ENCODE data around the gene COPG1.

GRCh38 chr3:129317848-129318247 is 68.4 kb downstream of the COPG1 start:
- TF ChIP-seq CTCF (IDR thresholded peaks at IDR 0.05) (no peak), POLR2AphosphoS5 (IDR thresholded peaks at IDR 0.05) (no peak), POLR2A (IDR thresholded peaks at IDR 0.05) (no peak)

All from breast epithelium (tissue), 3 donors.